ENCODE measurements around the gene CCDC112.

CCDC112 gene

GRCh38 chr5:115313632-115314031 is 17.2 kb upstream of the CCDC112 start:
- no peak for DNase-seq

- no peak for DNase-seq
Measured at GRCh38 chr5:115313052-115313451, 16.6 kb upstream of the CCDC112 start.

- no peak for DNase-seq
Measured at GRCh38 chr5:115309751-115310370, 13.4 kb upstream of the CCDC112 start.

GRCh38 chr5:115308815-115309214 is 12.4 kb upstream of the CCDC112 start:
- DNase-seq: no peak

GRCh38 chr5:115306011-115306536 is 9.6 kb upstream of the CCDC112 start:
- no peak for DNase-seq

- DNase-seq: no peak
Measured at GRCh38 chr5:115304496-115304895, 8.0 kb upstream of the CCDC112 start.

GRCh38 chr5:115298811-115299210 is 2.4 kb upstream of the CCDC112 start:
- no peak for DNase-seq

GRCh38 chr5:115297031-115297430 is 577 bp upstream of the CCDC112 start:
- no peak for DNase-seq

- no peak for DNase-seq
Measured at GRCh38 chr5:115295777-115296123, 704 bp downstream of the CCDC112 start.

GRCh38 chr5:115291397-115291796 is 5.1 kb downstream of the CCDC112 start:
- DNase-seq: no peak

GRCh38 chr5:115289104-115289503 is 7.3 kb downstream of the CCDC112 start:
- no peak for DNase-seq

- no peak for DNase-seq
Measured at GRCh38 chr5:115284021-115284420, 12.4 kb downstream of the CCDC112 start.

- no peak for DNase-seq
Measured at GRCh38 chr5:115282131-115282530, 14.3 kb downstream of the CCDC112 start.

GRCh38 chr5:115274584-115274983 is 21.9 kb downstream of the CCDC112 start:
- no peak for DNase-seq

- no peak for DNase-seq
Measured at GRCh38 chr5:115272297-115272958, 24.0 kb downstream of the CCDC112 start.

- DNase-seq: no peak
Measured at GRCh38 chr5:115271295-115272050, 25.0 kb downstream of the CCDC112 start.

GRCh38 chr5:115267617-115268016 is 28.8 kb downstream of the CCDC112 start:
- DNase-seq: no peak

GRCh38 chr5:115265220-115265619 is 31.2 kb downstream of the CCDC112 start:
- DNase-seq: no peak

- no peak for DNase-seq
Measured at GRCh38 chr5:115264786-115265185, 31.7 kb downstream of the CCDC112 start.

GRCh38 chr5:115263078-115263380 is 33.4 kb downstream of the CCDC112 start:
- no peak for DNase-seq

GRCh38 chr5:115262321-115263077 is 34.0 kb downstream of the CCDC112 start, which contains the start of gene PGGT1B:
Gene PGGT1B, minus strand, starts transcription at chr5:115262877. Its CDS starts 26 bp downstream, at chr5:115262851.
- DNase-seq: no peak

- no peak for DNase-seq
Measured at GRCh38 chr5:115262011-115262320, 34.5 kb downstream of the CCDC112 start.

- DNase-seq: no peak
Measured at GRCh38 chr5:115260248-115260647, 36.2 kb downstream of the CCDC112 start.

GRCh38 chr5:115257981-115258380 is 38.5 kb downstream of the CCDC112 start:
- DNase-seq: no peak
